Left forelimb (tissue), 1 donor: ENCODE measurements around the gene PTPN20.
"Not testable (repeated sequence)": the region's sequence is repeated elsewhere in the genome, so short reads cannot be mapped to it uniquely, and the experiment has no call there.

Experiments used
- DNase-seq: peaks from one replicate; pipeline ENCODE4 v3.0.0-alpha.2; 2018; ENCODE audit warnings: low spot score

PTPN20 gene

DNA sequence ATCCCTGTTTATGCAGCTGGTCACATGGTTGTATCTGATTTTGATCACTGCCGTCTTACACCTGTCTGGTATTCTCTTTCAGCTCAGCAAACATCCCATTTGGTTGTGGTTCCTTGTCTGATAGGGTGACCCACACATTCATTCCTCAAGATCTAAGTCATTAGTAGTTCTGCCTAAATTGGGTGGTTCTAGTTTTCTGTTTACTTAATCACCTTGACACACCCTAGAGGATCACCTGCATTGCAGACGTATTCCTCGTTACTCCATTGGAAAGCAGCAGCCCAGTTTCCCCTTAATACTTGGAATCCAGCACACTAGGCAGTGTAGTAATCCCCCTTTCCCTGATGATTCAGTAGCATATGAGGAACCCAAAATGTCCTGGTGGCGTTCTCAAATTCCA lies 41.3 kb downstream of the PTPN20 start:
- DNase-seq, result not testable (repeated sequence)

DNA sequence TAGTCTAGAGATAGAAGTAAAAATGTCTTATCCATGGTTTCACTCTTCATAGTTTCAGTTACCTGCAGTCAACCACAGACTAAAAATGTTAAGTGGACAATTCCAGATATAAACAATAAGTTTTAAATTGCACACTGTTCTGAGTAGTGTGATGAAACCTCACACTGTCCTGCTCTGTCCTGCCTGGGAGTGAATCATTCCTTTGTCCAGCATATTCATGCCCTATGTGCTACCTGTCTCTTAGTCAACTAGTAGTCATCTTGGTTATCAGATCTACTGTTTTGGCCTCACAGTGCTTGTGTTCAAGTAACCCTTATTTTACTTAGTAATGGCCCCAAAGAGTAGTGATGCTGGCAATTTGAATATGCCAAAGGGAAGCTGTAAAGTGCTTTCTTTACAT lies 49.5 kb downstream of the PTPN20 start:
- not testable (repeated sequence) for DNase-seq

DNA sequence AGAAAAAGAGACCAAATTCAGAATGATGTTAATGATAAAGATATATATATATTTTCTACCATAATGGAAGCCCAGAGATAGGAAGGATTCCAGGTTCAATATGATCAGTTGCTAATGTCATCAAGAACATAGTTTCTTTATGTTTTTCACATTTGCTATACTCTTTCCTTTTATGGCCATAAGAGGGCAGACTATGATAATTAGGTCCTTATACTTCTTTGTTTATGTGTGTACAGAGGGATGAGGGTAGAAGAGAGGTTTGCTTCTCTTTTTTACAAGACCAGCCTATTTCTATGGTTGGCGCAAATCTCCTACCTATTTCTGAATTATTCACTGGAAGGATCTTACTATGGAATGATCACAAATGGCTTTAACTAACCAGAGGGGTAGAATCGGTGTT lies 52.1 kb downstream of the PTPN20 start:
- not testable (repeated sequence) for DNase-seq

DNA sequence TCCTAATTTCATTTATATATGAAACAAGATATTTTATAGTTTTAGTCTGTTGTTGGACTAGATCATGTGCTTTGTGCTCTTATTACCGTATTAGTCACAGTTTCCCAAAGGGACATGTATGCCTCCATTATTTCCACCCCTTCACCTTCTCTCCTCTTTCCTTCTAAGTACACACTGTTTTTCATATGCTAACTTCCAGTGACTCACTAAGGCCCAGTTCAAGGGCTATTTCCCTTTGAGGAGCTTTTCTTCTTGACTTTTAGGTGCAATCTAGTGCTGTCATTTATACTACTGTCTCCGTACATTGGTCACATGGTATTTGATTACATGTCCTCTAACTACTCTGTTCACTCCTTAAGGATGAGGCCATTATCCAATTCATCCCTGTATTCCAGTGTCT lies 55.8 kb downstream of the PTPN20 start:
- not testable (repeated sequence) for DNase-seq

DNA sequence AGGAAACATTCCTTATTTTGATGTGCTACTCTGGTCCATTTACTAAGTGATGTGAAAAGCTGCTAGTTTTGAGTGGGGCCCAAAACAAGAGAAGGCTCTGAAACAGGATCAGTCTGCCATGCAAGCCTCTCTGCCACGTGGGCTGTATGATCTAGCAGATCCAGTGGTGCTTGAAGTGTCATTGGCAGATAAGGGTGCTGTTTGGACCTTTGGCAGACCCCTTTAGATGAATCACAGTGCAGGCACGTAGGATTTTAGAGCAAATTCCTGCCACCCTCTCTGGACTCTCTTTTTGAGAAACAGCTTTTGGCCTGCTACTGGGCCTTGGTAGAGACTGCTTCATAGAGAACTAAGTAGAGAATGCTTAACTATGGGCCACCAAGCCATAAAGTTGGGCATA lies 69.0 kb downstream of the PTPN20 start:
- not testable (repeated sequence) for DNase-seq

DNA sequence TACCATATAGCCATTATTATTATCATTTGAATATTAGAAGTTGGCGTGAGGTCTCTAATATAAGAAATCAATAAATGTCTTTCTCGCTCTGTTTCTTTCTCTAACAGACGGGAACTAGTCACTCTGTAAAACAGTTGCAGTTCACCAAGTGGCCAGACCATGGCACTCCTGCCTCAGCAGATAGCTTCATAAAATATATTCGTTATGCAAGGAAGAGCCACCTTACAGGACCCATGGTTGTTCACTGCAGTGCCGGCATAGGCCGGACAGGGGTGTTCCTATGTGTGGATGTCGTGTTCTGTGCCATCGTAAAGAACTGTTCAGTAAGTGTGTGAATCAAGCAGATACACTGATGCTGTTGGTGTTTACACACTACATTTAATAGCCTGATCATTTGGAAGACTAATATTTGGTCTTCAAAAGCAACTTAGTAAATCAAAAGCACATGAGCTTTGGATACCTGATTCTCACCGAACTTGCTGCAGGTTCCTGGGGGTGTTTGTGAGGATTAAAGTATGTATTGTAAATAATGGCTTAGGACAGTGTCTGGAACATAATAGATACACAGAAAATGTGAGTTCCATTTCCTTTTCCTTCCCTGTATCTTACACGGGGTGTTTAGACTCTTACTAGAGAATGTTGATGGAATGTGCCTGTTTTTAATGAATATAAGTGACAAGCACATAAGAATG lies 76.2 kb downstream of the PTPN20 start:
- DNase-seq, result not testable (repeated sequence)

DNA sequence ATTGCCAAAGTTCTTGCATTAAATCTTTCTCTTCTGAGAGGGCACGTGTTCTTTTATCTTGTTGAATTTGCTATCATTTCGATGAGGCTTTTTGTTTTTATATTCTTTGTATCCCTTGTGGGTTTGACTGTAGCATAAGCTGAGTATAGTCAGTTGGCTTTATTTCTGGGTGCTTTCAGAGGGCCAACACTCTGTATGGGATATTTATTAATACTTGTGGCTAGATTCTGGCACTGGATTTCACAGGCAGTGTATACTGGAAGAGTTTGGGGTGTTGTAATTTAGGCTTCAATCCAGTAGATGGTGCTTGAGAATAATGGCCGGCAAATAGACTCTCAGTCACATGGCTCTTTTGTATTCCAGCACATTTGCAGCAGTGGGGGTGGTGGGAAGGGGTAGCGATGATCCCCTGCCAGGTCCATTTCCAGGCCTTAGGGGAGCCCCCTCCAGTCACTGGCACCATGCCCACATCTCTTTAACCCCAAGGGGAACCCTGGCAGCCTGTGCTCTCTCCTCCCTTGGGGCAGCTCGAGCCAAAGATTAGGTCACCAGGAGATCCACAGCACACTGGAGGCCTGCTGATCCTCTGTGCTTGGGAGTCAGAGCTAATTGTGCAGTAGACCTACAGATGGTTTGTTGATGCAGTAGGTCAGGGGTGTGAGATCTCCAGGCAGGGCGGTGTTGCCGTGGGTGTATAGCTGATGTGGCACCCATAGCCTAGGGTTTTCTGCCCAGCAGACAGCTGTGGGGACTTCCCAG lies 81.8 kb downstream of the PTPN20 start:
- no peak for DNase-seq

DNA sequence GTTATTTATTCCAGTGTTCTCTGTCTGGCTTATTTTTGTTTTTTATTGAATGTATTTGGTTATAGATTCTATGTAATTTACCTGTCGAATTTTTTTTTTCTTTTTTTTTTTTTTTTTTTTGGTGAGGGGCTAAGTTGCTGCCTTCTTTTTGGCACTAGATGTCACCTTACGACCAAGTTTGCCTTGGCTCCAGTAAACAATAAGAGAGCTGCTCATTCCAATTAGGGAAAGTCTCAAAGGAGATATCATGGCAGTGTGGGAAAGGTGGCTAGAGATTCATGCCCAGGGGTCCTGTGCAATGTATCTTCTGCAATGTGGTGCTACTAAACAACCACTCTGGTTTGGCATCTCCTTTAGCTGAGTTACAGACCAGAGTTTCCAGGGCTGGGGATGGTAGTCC lies 84.0 kb downstream of the PTPN20 start:
- DNase-seq, result no peak

DNA sequence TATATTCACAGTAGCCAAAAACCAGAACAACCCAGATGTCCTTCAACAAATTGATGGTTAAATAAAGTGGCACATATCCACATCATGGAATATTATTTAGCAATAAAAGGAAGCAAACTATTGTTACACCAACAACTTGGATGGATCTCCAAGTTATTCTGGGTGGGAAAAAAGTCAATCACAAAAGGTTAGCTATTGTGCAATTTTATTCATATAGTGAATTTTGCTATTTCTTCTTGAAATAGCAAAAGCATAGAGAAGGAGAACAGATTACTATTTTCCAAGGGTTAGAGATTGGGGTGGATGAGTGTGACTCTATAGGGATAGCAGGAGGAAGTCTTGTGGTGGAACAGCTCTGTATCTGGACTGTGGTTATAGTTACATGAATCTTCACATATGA lies 87.0 kb downstream of the PTPN20 start:
- no peak for DNase-seq

DNA sequence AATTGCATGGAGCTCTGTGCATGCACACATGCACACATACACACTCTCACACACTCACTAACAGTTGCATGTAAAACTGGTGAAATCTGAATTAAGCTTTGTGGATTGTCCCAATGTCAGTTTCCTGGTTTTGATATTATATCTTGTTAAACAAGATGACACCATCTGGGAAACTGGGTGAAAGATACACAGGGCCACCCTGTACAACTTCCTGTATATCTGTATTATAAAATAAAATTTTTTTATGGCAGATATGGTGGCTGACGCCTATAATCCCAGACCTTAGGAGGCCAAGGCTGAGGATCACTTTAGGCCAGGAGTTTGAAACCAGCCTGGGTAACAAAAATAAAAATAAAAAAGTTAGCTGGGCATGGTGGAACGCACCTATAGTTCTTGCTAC lies 87.4 kb downstream of the PTPN20 start:
- no peak for DNase-seq

DNA sequence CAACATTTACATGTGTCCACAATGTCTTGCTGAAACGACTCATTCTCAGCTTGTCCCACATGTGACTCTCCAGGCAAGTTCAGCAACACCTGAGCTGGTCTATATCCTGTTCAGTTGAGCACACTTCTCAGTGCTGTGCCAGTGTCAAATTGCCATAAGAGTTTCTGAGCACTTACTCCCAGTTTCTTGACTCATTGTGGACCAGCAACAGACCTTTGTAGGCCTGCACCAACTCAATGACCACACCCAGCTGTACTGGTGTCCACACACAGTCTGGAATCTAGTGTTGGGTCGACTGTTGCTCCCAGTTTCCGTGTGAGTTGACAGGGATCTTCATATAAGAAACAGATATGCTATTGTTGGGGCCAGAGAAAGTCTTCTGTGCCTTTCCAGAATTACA lies 88.0 kb downstream of the PTPN20 start:
- no peak for DNase-seq

DNA sequence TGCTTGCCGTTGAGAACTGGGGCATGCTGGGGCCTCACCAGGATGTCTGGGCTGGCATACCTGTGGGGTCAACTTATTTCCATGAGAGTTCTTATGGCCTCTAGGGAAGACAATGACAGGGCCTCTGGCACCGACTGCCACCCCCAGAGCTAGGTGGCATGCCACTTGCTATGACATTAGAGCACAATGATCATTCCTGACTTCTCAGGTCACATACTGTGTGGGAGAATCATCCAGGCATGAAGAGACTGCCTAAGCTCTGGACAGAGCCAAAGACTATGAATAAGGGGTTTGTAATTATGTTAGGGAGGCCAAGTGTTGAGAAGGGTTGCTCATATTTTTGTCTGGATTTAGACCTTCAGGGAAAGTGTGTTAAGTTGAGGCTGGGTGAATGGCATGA lies 97.5 kb downstream of the PTPN20 start:
- DNase-seq, result no peak

DNA sequence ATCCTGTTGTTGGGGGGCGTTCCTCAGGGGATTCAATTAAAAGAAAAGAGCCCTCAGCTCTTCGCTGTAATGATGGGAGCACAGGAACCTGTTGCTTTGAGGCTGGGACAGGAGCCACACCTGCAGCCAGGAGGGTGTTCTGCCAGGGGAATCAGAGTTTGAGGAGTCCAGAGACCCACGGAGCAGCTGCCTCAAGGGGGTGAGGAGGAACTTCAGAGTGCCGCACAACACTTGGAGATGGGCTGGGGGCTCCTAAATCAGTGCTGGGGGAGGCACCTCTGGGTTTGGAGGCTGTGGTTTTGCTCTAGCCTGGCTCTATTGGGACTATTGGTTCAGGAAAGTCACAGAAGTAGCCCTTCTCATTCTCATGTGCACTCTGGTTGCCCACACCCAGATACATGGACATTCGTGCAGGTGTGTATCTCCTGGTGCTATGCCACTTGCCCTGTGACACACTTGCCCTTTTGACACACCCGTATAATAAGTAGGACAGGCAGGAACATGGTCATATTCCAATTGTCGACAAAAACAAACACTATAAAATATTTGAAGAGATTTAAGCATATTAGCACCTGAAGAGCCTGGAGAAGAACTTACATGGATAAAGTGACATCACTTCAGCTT lies 98.1 kb downstream of the PTPN20 start:
- DNase-seq, result no peak

DNA sequence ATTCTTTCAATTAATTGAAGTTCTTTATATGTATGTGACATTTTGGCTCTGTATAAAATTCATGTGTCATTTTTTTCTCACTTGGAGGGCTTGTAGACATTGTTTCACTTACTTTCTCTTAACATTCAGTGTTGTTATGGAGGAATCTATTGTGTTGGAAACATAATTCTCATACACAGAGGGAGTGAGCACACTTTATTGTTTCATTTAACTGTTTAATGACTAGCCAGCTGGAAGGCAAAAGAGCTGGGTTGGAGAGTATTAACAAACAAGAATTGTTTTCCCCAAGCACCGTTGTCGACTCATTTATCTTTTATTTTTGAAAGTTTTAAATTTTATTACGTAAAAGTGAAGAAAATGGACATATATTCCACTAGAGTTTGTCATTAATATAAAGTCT lies 98.8 kb downstream of the PTPN20 start:
- no peak for DNase-seq

DNA sequence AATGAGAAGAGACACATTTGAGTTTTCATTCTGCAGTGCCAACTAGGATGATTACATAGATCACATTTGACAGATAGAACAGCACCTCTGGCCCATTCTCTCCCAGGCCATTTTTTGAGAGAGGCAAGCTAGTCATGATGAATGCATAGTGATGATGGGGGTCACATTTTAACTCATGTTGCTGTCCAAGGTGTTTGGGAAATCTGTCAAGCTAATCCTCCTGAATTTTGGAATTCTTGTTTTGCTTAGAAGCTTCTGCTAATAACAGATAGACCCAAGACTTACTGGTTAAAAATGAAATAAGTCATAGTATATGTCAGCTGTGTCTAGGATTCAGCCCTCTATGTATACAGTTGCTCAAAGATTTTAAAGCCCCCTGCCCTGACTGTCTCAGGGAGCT lies 101.0 kb downstream of the PTPN20 start:
- no peak for DNase-seq

DNA sequence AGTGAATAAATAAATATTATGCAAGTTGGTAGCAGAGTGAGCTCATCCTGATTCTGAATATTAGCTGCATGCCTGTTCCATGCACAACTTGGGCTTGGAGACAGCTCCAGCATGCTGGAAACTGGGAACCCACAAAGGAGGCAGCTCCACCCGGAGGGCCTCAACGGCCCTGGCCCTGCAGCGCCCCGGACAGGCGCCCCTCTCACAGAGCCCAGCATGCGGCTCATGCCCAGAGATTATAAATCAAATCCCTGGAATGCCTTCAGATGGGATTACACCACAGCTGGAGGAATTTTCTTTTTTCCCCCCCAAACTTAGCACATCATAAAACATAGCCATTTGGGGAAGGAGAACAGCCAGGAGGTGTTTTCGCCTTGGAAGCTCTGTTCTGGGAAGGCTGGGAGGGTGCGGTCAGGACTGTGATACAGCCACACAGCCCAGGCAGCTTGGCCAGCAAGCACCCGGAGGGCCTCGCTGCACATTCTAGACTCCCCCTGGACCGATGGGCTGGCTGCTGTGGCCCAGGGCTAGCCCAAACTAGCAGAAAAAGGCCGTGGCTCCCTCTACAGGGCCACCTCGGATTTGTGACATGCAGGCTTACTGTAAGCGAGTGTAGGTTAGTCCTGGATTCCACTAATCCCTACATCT lies 102.4 kb downstream of the PTPN20 start:
- peak; percentile 64 for DNase-seq

DNA sequence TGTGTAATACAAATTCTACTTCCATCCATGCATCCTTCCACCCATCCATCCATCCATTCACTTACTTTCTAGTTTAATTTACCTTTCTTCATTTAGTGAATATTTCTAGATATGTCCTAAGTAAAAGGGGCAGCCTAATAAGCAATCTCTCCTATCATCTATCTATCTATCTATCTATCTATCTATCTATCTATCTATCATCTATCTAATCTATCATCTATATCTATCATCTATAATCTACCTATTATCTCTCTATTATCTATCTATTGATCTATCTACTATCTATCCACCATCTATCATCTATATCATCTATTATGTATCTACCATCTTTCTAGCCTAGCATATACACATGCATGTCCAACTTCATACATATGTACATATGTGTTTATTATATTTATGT lies 104.2 kb downstream of the PTPN20 start:
- no peak for DNase-seq

DNA sequence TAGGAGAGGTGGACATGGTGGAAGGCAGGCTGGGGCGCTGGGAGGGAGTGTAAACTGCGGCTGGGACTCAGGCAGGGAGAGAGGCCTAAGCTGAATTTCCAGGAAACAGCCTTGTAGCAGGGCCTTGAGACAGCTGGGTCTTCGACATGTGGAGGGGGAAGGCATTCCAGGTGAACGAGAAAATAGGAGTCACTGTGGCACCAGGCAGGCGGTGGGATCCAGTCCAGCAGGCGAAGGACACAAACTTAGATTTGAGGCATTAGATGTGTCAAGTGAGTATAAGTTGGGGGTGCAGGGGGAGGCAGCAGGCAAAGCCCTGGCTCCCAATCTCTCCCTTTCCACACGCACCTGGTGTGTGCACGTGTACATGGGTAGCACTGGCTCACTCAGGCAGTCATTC lies 105.3 kb downstream of the PTPN20 start:
- peak; percentile 31 for DNase-seq

DNA sequence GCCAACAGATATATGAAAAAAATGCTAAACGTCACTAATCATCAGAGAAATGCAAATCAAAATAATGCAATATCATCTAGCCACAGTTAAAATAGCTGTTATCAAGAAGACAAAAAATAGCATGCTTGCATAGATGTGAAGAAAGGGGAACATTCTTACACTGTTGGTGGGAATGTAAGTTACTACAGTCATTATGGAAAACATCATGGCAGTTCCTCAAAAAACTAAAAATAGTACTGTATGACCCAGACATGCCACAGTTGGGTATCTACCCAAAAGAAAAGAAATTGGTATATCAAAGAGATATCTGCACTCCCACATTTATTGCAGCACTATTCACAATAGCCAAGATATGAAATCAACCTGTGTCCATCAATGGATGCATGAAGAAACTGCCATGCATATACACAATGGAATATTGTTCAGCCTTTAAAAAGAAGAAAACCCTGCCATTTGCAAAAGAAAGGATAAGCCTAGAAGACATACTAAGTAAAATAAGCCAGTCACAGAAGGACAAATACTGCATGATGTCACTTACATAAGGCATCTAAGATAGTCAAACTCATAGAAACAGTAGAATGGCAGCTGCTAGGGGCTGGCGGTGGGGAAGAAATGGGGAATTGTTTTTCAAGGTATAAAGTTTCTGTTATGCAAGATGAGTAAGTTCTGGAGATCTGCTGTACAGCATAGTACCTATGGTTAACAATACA lies 107.0 kb downstream of the PTPN20 start:
- DNase-seq, result no peak

DNA sequence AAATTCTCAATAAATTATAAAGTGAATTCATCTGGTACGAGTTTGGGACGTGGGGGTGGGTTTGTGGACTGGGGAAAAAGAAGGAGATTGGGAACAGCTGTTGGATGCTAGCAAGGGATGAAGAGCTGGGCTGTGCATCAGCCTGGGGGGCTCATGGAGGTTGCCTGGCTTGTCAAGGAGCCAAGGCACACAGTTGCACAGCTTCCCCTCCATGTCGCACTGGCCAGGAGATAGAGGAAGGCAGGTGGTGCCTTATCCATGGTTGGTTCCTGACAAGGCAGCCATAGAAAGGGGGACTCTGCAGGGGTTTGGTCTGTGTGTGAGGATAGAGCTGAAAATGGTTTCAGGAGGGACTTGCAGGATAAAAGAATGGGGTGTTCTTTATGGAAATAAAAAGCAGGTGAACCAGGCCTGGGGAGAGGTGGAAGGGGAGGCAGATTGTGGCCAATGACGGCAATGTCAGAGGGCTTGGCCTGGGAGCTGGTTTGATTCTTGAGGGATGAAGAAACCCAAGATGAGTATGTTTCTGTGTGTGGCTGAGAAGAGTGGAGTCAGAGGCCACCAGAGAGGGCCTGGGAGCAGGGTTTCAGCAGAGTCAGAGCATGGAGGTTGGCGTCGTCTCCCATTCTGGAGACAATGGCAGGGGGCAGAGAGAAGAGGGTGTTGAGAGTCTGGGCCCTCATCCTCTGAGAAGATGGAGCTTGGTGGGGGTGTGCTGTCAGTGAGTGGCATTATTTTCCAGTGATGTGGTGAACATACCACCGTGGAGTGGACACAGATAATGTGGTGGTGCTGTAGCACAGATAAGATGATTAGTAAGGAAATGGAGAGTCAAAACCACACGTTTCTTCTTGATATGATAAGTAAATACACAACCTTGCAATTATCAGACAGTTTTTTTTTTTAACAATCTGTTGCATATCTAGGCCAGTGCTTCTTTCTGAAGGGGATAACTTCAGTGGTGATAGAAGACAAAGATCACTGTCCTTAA lies 108.2 kb downstream of the PTPN20 start:
- DNase-seq, result peak; percentile 57

DNA sequence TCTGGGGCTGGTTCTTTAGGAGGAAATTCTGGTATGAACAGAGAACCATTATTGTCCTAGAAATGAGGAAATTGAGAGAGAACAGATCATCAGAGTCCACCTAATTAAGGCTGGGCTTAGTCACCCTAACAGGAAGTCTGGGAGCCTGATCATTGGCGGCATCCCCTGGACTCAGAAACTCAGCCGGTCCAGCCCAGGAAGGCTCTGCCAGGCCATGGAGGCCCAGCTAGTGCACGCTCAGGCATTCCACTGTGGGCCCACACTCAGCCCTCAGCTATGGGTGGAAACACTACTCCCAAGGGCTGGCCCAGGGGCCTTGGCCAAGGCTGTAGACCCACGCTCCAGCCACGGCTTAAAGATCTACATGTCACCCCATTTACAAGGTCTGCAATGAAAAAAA lies 109.2 kb downstream of the PTPN20 start:
- no peak for DNase-seq
